ENCODE measurements around the gene PARN. TPM values are rescaled to one million over a fixed set of nuclear protein-coding genes. Genes with fewer than 3 reads are reported as not detected.

The PARN gene
- total RNA-seq, 1 experiment from 2014 or later: 57.8 TPM

- TF ChIP-seq CTCF (IDR thresholded peaks at IDR 0.05) (no peak), SIN3A (IDR thresholded peaks at IDR 0.05; ENCODE audit: borderline replicate concordance, insufficient read depth, low read depth, low read length) (no peak), POLR2AphosphoS5 (IDR thresholded peaks at IDR 0.05; ENCODE audit: low read depth, low read length) (no peak), TCF7L2 (IDR thresholded peaks at IDR 0.05; ENCODE audit: low read depth, low read length) (no peak), REST (IDR thresholded peaks at IDR 0.05; ENCODE audit: insufficient read depth in 1 of 2, low read depth in 2 of 2, low read length in 1 of 2) (no peak)
- Histone ChIP-seq H3K27me3 (ENCODE audit: control insufficient read depth, insufficient read depth, low read length) (no peaks in the 10 kb centered on the region), H3K36me3 (ENCODE audit: control insufficient read depth, insufficient read depth, low read length) (no peaks in the 10 kb centered on the region; the same call in 1 of the 2 replicates), H3K4me3 (ENCODE audit: low read depth in 2 of 2, low read length in 2 of 2) (no peak overlapping the region), H3K4me1 (ENCODE audit: control insufficient read depth, insufficient read depth, low read length) (no peaks in the 10 kb centered on the region), H3K27ac (ENCODE audit: low read length) (no peak overlapping the region), H3K9me3 (ENCODE audit: control insufficient read depth, insufficient read depth, low read depth, low read length) (no peaks in the 10 kb centered on the region)
- intact Hi-C loops (cut with micrococcal nuclease; ENCODE audit: unreplicated experiment): no loop called here
- in situ Hi-C loops (cut with HindIII; ENCODE audit: low pct_unique_long_range_greater_than_20kb, low sequenced_read_pairs): no loop called here
- ChIA-PET POLR2A (interaction anchor here (0.7 kb wide), 1 partner anchor 37 kb away, joined by 4 read pairs; no protein-coding TSS in a partner anchor), CTCF (interaction anchor here (0.7 kb wide), 1 partner anchor 625 kb away, joined by 3 read pairs; no protein-coding TSS in a partner anchor)
- DNase-seq (ENCODE audit: low read depth, low spot score): no peak
- no peak for ATAC-seq
- no TSS peak for BruUV-seq (replicated peaks)
These were observed 57.5 kb downstream of the PARN start for GRCh38 chr16:14572535-14572934.

GRCh38 chr16:14569213-14569612, 60.8 kb downstream of the PARN start:
- no peak overlapping the region for H3K27ac ChIP-seq (ENCODE audit: low read length)
- no peaks in the 10 kb centered on the region for H3K9me3 ChIP-seq (ENCODE audit: control insufficient read depth, insufficient read depth, low read depth, low read length)
- H3K36me3 ChIP-seq (ENCODE audit: control insufficient read depth, insufficient read depth, low read length): no peaks in the 10 kb centered on the region
- H3K4me1 ChIP-seq (ENCODE audit: control insufficient read depth, insufficient read depth, low read length): peaks cover 19% of the 10 kb centered on the region; the same call in 1 of the 2 replicates
- DNase-seq (ENCODE audit: low read depth, low spot score): no peak
- in situ Hi-C loops (cut with HindIII; ENCODE audit: low pct_unique_long_range_greater_than_20kb, low sequenced_read_pairs): no loop called here
- no peaks in the 10 kb centered on the region for H3K27me3 ChIP-seq (ENCODE audit: control insufficient read depth, insufficient read depth, low read length)
- ChIA-PET POLR2A (no interaction called here), CTCF (no interaction called here)
- intact Hi-C loops (cut with micrococcal nuclease; ENCODE audit: unreplicated experiment): no loop called here
- BruUV-seq (replicated peaks): no TSS peak
- ATAC-seq: no peak
- no peak overlapping the region for H3K4me3 ChIP-seq (ENCODE audit: low read depth in 2 of 2, low read length in 2 of 2)
- TF ChIP-seq TCF7L2 (IDR thresholded peaks at IDR 0.05; ENCODE audit: low read depth, low read length) (no peak), POLR2AphosphoS5 (IDR thresholded peaks at IDR 0.05; ENCODE audit: low read depth, low read length) (no peak), SIN3A (IDR thresholded peaks at IDR 0.05; ENCODE audit: borderline replicate concordance, insufficient read depth, low read depth, low read length) (no peak), CTCF (IDR thresholded peaks at IDR 0.05) (no peak), REST (IDR thresholded peaks at IDR 0.05; ENCODE audit: insufficient read depth in 1 of 2, low read depth in 2 of 2, low read length in 1 of 2) (no peak)
